Activated T-cell treated with anti-CD3 and anti-CD28 coated beads for 24 hours (primary cell): ENCODE measurements around the gene NOP58.
"Not testable (repeated sequence)": the region's sequence is repeated elsewhere in the genome, so short reads cannot be mapped to it uniquely, and the experiment has no call there.

Source experiments
- DNase-seq: peaks from one replicate; pipeline ENCODE4 v3.0.0-alpha.2; 2020; ENCODE audit warnings: low read depth

The NOP58 gene

GRCh38 chr2:202307690-202308089, 42.1 kb downstream of the NOP58 start:
- DNase-seq: no peak

DNA sequence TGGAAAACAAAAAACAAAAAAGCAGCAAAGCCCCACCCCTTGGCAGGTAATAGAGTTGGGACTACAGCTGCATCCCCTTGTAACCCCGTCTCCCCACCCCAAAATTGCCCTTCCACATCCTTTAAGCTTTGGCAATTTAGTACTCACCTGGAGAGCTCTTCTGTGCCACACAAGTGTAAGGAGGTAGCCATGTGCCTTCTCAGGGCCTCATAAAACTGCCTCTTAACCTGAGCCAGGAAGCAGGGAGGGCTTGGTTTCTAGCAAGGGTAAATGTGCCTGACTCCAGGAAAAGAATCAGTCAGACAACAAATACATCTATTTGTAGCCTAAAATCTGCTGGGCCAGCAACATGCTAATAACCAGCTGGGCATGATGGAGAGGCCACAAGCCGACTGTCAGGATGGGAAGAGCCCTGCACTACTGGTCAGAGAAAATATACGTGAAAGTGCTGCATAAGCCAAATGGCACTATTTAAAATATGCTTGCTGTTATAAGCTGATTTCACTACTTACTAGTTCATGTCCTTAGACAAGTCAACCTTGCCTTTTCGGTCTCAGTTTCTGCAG, 46.3 kb downstream of the NOP58 start:
- DNase-seq: no peak

DNA sequence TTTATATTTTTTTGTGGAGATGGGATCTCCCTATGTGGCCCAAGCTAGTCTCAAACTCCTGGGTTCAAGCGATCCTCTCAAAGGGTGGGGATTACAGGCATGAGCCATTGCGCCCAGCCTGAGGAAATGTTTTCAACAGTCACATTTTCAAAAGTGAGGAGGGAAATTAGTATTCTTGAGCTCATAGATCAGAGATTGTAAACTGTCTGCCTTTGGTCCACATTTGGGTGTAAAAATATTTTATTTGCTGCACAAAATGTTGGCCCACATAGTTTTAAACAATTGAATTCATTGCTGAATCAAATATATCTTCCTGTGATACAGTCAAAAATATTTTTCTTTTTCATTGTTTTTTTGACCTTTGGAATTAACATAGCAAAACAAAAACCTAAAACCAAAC, 48.6 kb downstream of the NOP58 start:
- no peak for DNase-seq

DNA sequence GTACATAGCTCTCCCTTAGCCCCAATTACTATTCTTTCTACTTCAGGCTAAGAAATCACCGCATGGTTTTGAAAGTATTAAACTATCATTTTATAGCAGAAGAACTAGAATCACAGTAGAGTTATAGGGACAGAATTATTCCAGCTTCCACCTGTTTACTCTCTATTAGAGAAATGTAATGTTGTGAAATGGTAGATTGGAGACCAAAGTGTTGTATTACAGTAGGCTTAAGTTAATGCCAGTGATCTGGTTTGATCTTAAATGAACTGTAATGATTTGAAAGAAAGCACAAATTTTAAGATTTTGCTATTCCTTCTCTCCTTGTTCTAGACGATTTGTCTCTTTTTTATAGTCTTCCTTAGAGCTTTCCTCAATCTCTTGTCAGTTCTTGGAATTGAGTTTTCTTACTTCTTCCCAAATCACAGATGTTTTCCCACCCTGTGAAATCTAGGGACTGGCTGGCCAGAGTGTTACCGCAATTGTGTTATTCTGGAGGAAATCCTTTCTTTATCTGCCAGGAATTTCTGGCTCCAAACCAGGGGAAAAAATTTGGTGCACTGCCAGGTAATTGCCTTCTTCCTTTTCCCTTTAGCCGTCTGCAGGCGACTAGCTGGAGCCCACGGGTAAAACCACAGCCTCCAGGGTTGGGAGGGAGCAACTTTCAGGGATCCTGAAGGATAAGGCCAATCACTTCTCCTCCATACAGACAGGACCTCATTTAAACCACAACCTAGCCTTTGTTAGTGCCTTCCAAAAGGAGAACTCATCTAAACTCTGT, 51.7 kb downstream of the NOP58 start:
- DNase-seq: no peak

GRCh38 chr2:202320362-202320761, 54.8 kb downstream of the NOP58 start:
- DNase-seq: not testable (repeated sequence)

DNA sequence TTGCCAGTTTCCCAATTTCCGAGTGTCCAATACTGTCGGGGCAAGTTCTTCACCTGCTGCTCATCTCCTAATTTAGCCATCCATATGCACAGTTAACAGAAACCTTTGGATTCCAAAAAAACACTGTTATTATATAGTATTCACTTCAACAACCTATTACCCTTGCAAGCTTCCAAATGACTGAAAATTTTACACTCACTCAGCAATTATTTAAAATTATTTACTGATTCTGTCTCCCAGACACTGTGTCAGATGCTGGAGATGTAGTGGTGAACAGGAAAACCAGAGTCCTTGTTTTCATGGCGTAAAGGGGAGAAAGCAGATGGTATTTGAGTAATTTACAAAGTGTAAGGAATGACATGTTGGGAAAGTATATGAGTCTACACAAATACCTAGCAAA, 56.9 kb downstream of the NOP58 start:
- DNase-seq: no peak

GRCh38 chr2:202327858-202328257, 62.3 kb downstream of the NOP58 start:
- no peak for DNase-seq

DNA sequence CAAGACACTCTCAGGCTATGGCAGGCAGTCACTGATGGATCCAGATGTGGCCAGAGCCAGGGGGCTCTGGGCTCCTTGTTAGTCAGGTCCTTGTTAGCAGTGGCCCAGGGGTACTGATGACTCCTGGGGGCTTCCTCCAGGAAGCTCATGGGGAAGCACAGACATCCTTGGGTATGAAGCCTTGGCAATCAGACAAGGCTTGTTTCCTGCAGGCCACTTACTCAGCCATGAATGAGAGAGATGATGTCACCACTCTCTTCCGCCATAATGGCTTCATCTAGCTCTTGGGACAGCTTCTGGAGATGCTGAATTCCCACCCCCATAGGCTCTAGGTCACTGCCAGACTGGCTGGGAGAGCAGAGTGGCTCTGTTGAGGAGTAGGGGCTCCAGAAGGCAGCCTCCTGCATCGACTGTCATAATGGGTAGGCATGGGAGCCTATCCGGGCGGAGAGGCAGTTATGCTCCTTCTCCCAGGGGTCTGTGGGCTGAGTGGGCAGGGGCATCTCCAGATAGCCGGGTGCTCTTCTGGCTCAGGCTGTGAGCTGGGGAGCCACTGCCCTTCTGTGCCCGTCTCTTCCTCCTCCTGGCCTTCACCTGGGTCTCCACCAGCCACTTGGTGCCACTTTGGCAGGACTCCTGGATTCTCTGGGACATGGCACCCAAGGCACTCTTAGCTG, 70.4 kb downstream of the NOP58 start:
- DNase-seq: no peak

GRCh38 chr2:202337151-202337550, 71.6 kb downstream of the NOP58 start:
- DNase-seq: no peak

- no peak for DNase-seq
These were observed 72.3 kb downstream of the NOP58 start for GRCh38 chr2:202337706-202338346.

GRCh38 chr2:202339071-202339870, 73.7 kb downstream of the NOP58 start:
- no peak for DNase-seq

GRCh38 chr2:202344178-202344577, 78.6 kb downstream of the NOP58 start:
- DNase-seq: no peak

- DNase-seq: no peak
These were observed 80.6 kb downstream of the NOP58 start for GRCh38 chr2:202346180-202346579.
